ENCODE results near the gene SYNGAP1. TPM values are rescaled to one million over a fixed set of nuclear protein-coding genes. Genes with fewer than 3 reads are reported as not detected.

SYNGAP1 gene
- total RNA-seq, 2 experiments from 2014 or later: 24.1 to 39.8 TPM

DNA sequence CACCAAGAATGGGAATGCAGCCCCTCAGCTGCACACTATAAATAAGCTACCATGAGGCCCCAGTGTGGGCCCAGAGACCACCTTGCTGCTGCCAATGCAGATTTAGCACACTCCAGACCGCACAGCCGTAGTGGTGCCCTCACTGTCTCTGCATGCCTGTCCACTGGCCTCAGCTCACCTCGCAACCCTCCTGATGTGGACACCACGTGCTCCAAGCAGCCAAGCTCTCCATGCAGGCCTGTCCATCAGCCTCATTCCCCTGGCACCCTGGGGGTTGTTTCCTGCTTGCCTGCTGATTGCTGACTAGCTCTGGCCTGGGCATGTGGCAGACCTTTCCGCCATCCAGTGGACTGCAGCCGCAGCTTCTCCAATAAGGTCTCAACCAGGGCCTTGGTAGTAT lies 70.8 kb downstream of the SYNGAP1 start:
- CTCF ChIA-PET: interaction anchor here (0.7 to 0.9 kb wide), 2 partner anchors 10 to 80 kb away, joined by 3 read pairs; no protein-coding TSS in a partner anchor
- Mint-ChIP-seq H3K27me3 (peaks cover 19% of the 10 kb centered on the region), H3K9me3 (ENCODE audit: low read depth) (no peaks in the 10 kb centered on the region), H3K4me1 (peaks cover 8% of the 10 kb centered on the region), H3K36me3 (peaks cover 2% of the 10 kb centered on the region), H3K27ac (no peak overlapping the region), H3K4me3 (no peak overlapping the region)
- DNase-seq (no peak), ATAC-seq (no peak)

DNA sequence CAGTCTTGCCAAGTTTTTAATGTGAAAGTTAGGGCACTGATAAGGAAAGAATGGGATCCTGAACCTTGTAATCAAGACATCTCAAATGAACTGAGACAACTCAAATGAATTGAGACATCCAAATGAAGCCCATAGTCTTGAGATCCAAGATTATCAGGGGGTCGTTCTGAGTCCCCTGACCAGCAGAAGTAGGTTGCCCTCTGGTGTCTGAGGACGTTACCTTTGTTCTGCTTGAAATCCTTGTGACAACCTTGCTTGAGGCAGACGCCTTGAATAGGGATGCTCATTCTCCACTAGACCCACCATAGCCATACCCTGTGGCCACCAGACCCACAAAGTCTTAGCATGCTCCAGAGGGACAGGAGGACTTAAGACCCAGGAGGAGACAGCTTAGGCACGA lies 72.2 kb downstream of the SYNGAP1 start:
- Mint-ChIP-seq H3K27ac (no peak overlapping the region), H3K27me3 (peaks cover 22% of the 10 kb centered on the region), H3K4me3 (no peak overlapping the region), H3K9me3 (ENCODE audit: low read depth) (no peaks in the 10 kb centered on the region), H3K4me1 (peaks cover 8% of the 10 kb centered on the region), H3K36me3 (no peaks in the 10 kb centered on the region)
- DNase-seq: no peak
- CTCF ChIA-PET: no interaction called here
- ATAC-seq: no peak

GRCh38 chr6:33497157-33497556 lies 77.3 kb downstream of the SYNGAP1 start:
- no peaks in the 10 kb centered on the region for H3K36me3 Mint-ChIP-seq
- H3K27me3 Mint-ChIP-seq: peaks cover 19% of the 10 kb centered on the region
- ATAC-seq (no peak), DNase-seq (no peak)
- no peaks in the 10 kb centered on the region for H3K4me1 Mint-ChIP-seq
- CTCF ChIA-PET: no interaction called here
- H3K9me3 Mint-ChIP-seq (ENCODE audit: low read depth): no peaks in the 10 kb centered on the region
- H3K27ac Mint-ChIP-seq: no peak overlapping the region
- no peak overlapping the region for H3K4me3 Mint-ChIP-seq

DNA sequence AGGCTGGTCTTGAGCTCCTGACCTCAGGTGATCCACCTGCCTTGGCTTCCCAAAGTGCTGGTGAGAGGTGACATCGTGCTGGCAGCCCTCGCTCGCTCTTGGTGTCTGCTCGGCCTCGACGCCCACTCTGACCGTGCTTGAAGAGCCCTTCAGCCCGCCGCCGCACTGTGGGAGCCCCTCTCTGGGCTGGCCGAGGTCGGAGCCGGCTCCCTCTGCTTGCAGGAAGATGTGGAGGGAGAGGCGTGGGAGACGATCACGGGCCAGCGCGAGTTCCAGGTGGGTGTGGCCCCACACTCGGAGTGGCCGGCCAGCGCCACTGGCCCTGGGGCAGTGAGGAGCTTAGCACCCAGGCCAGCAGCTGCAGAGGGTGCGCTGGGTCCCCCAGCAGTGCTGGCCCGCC lies 82.6 kb downstream of the SYNGAP1 start:
- no peak overlapping the region for H3K27ac Mint-ChIP-seq
- DNase-seq (no peak), ATAC-seq (no peak)
- peaks cover 5% of the 10 kb centered on the region for H3K4me1 Mint-ChIP-seq
- H3K9me3 Mint-ChIP-seq (ENCODE audit: low read depth): no peaks in the 10 kb centered on the region
- CTCF ChIA-PET: no interaction called here
- H3K27me3 Mint-ChIP-seq: peaks cover 8% of the 10 kb centered on the region
- no peak overlapping the region for H3K4me3 Mint-ChIP-seq
- H3K36me3 Mint-ChIP-seq: peaks cover 2% of the 10 kb centered on the region

DNA sequence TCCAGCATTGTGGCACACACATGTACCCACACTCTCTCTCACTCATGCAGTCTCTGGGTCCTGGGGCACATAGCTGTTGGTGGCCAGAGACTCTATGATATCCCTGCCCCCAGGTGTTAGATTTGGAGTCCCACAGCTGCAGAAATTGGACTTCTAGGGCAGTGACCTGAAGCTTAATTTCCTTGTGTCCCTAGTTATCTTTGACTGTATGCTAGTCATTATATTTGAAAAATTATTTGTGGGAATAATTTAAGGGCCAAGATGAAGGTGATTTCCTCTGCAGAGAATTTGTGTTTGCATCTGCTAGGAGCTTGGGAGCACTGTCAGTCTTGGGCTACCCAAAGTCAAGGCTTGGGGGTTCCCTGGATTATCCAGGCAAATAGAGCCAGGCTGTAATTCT lies 84.6 kb downstream of the SYNGAP1 start:
- no peak for DNase-seq
- CTCF ChIA-PET: no interaction called here
- no peak overlapping the region for H3K27ac Mint-ChIP-seq

More for the DNA sequence above, 84.6 kb downstream of the SYNGAP1 start:
- H3K4me3 Mint-ChIP-seq: no peak overlapping the region
- H3K9me3 Mint-ChIP-seq (ENCODE audit: low read depth): no peaks in the 10 kb centered on the region
- H3K4me1 Mint-ChIP-seq: peaks cover 21% of the 10 kb centered on the region
- no peak for ATAC-seq
- peaks cover 6% of the 10 kb centered on the region for H3K27me3 Mint-ChIP-seq
- H3K36me3 Mint-ChIP-seq: peaks cover 2% of the 10 kb centered on the region

Small RNA genes lying within 50 kb of the gene (microRNA-seq; reads per million reads assigned to microRNA genes)
- gene MIR5004: not detected

Other genes with a start within 250 kb of the SYNGAP1 start
- gene COL11A2, start 227.6 kb upstream of the SYNGAP1 start, total RNA-seq: under 1 TPM; 0.77 to 0.79 TPM
- 10 to 100 TPM; 36.0 to 38.9 TPM for gene RXRB, start 219.4 kb upstream of the SYNGAP1 start, total RNA-seq
- 10 to 100 TPM; 50.1 to 63.9 TPM for gene SLC39A7, start 219.2 kb upstream of the SYNGAP1 start, total RNA-seq
- 10 to 100 TPM; 18.6 to 20.9 TPM for gene HSD17B8, start 215.4 kb upstream of the SYNGAP1 start, total RNA-seq
- gene RING1, start 211.6 kb upstream of the SYNGAP1 start, total RNA-seq: 10 to 100 TPM; 32.6 to 37.8 TPM
- gene VPS52, start 148.2 kb upstream of the SYNGAP1 start, total RNA-seq: 10 to 100 TPM; 60.6 to 63.3 TPM
- 1,000 to 10,000 TPM; 2,808 to 3,161 TPM for gene RPS18, start 148.0 kb upstream of the SYNGAP1 start, total RNA-seq
- 10 to 100 TPM; 14.0 to 20.5 TPM for gene B3GALT4, start 142.9 kb upstream of the SYNGAP1 start, total RNA-seq
- gene WDR46, start 130.8 kb upstream of the SYNGAP1 start, total RNA-seq: 10 to 100 TPM; 61.5 to 78.4 TPM
- 10 to 100 TPM; 67.8 to 90.3 TPM for gene PFDN6, start 130.5 kb upstream of the SYNGAP1 start, total RNA-seq
- gene RGL2, start 121.1 kb upstream of the SYNGAP1 start, total RNA-seq: 10 to 100 TPM; 34.7 to 49.9 TPM
- 100 to 1,000 TPM; 207 to 235 TPM for gene TAPBP, start 106.0 kb upstream of the SYNGAP1 start, total RNA-seq
- 10 to 100 TPM; 10.6 to 11.8 TPM for gene ZBTB22, start 102.3 kb upstream of the SYNGAP1 start, total RNA-seq
- 100 to 1,000 TPM; 102 to 107 TPM for gene DAXX, start 97.1 kb upstream of the SYNGAP1 start, total RNA-seq
- 100 to 1,000 TPM; 133 to 187 TPM for gene KIFC1, start 28.2 kb upstream of the SYNGAP1 start, total RNA-seq
- gene PHF1, start 9.1 kb upstream of the SYNGAP1 start, total RNA-seq: 10 to 100 TPM; 26.1 to 36.0 TPM
- gene CUTA, start 2.0 kb upstream of the SYNGAP1 start, total RNA-seq: 100 to 1,000 TPM; 196 to 197 TPM
- gene ZBTB9, start 34.5 kb downstream of the SYNGAP1 start, total RNA-seq: 1 to 10 TPM; 7.4 to 9.0 TPM
- 10 to 100 TPM; 70.9 to 74.4 TPM for gene BAK1, start 160.2 kb downstream of the SYNGAP1 start, total RNA-seq
- gene ITPR3, start 201.3 kb downstream of the SYNGAP1 start, total RNA-seq: 10 to 100 TPM; 44.9 to 71.3 TPM

Data from activated CD8-positive, alpha-beta memory T cell treated with anti-CD3 and anti-CD28 coated beads, Interleukin-2, amount 10 ng/mL, durations not matched to agents 7 days and 5 days (primary cell).